ENCODE results near the gene ATG14.
"Not testable (repeated sequence)": the region's sequence is repeated elsewhere in the genome, so short reads cannot be mapped to it uniquely, and the experiment has no call there.

ATG14 gene

GRCh38 chr14:55433880-55434804 lies 22.5 kb upstream of the ATG14 start:
- DNase-seq, result no peak

- DNase-seq, result no peak
These were observed 21.0 kb upstream of the ATG14 start for GRCh38 chr14:55432628-55433027.

GRCh38 chr14:55430024-55430690 lies 18.5 kb upstream of the ATG14 start:
- DNase-seq, result peak; percentile 42

- DNase-seq, result no peak
These were observed 15.8 kb upstream of the ATG14 start for GRCh38 chr14:55427439-55427838.

- DNase-seq, result no peak
These were observed 15.3 kb upstream of the ATG14 start for GRCh38 chr14:55426891-55427290.

GRCh38 chr14:55425091-55425490 lies 13.5 kb upstream of the ATG14 start:
- DNase-seq, result no peak

- no peak for DNase-seq
These were observed 12.3 kb upstream of the ATG14 start for GRCh38 chr14:55423969-55424368.

- DNase-seq, result not testable (repeated sequence)
These were observed 10.7 kb upstream of the ATG14 start for GRCh38 chr14:55422338-55422737.

- DNase-seq, result no peak
These were observed 8.0 kb upstream of the ATG14 start for GRCh38 chr14:55419663-55420062.

- DNase-seq, result no peak
These were observed 6.8 kb upstream of the ATG14 start for GRCh38 chr14:55418411-55418810.

GRCh38 chr14:55417955-55418354 lies 6.3 kb upstream of the ATG14 start:
- DNase-seq, result no peak

GRCh38 chr14:55416866-55417265 lies 5.2 kb upstream of the ATG14 start:
- no peak for DNase-seq

- DNase-seq, result no peak
These were observed 2.9 kb upstream of the ATG14 start for GRCh38 chr14:55414551-55414950.

GRCh38 chr14:55412676-55413075 lies 1.0 kb upstream of the ATG14 start:
- DNase-seq, result no peak

GRCh38 chr14:55410876-55411275 lies 754 bp downstream of the ATG14 start:
- no peak for DNase-seq

GRCh38 chr14:55404173-55404854 lies 7.3 kb downstream of the ATG14 start:
- no peak for DNase-seq

- no peak for DNase-seq
These were observed 9.9 kb downstream of the ATG14 start for GRCh38 chr14:55401751-55402150.

- no peak for DNase-seq
These were observed 11.8 kb downstream of the ATG14 start for GRCh38 chr14:55399852-55400251.

- no peak for DNase-seq
These were observed 12.4 kb downstream of the ATG14 start for GRCh38 chr14:55399183-55399582.

GRCh38 chr14:55398679-55399078 lies 13.0 kb downstream of the ATG14 start:
- no peak for DNase-seq

- DNase-seq, result no peak
These were observed 22.3 kb downstream of the ATG14 start for GRCh38 chr14:55389330-55389729.

GRCh38 chr14:55388160-55388559 lies 23.5 kb downstream of the ATG14 start:
- no peak for DNase-seq

GRCh38 chr14:55387121-55387520 lies 24.5 kb downstream of the ATG14 start:
- no peak for DNase-seq
